ENCODE measurements around the gene DNAJB13.
A peak's percentile ranks its signal among the peaks of the same experiment; 100 is the strongest.

Gene DNAJB13

DNA sequence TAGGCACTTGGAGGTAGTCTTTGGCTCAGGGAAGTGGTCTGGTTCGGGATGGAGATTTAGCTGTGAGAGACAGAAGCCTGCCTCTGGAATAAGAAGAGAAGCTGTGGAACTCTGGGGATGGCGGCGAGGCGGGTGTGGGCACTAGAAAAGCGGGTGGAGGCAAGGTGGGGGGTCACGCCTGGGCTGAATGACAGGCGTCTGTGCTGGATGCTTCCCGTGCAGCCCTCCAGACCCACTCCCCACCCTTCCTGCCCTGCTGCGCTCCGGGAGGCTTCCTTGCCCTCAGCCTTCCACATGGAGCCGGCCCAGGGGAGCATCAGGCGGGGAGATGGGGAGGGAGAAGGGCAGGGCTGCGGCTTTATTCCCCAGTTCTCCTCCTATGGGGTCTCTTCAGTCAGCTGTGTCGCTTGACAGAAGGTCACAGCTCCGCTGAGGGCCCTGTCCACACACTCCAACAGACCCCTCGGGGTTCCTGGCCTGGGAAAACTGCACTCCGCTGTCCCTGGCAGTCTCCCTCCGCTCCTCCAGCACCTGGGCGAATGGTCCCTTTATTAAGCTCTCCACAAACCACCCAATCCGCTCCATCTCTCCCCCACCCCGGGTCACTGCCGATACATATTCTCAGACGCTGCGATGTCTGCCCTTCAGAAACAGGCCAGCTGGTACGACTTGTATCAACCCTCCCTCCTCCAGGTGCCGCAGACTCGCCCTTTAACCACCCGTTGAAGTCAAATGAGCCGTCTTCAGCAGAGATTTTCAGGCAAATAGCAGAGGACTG, 6.2 kb downstream of the DNAJB13 start:
- no peak for DNase-seq

DNA sequence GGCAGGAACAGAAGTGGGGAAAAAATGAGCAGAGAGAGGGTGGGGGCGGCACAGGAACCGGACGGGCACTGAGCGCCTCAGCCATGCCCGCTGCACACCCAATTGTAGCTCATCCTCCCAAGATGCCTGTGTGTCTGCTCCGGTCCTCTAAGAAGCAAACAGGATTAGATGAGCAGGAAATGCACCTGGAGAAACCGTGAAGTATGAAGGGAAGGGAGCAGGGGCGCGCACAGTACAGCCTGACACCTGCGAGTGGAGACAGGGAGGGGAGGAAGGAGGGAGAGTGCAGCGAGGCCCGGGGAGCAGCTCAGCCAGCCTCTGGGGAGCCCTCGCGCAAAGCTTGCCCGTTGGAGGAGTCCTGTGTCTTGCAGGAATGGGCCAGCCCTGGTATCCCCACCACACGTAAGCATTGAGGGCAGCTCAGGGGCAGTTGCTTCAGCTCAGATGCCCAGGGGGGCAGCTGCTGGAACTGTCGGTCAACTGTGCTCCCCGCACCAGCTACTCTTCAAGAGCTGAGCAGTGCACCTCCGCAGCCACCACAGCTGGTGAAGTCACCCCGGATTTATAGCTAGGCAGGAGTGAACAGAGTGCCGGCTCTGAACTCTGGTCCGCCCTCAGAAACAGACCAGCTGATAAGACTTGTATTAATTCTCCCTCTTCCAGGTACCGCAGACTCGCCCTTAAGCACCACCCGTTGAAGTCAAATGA, 7.0 kb downstream of the DNAJB13 start:
- DNase-seq: no peak

DNA sequence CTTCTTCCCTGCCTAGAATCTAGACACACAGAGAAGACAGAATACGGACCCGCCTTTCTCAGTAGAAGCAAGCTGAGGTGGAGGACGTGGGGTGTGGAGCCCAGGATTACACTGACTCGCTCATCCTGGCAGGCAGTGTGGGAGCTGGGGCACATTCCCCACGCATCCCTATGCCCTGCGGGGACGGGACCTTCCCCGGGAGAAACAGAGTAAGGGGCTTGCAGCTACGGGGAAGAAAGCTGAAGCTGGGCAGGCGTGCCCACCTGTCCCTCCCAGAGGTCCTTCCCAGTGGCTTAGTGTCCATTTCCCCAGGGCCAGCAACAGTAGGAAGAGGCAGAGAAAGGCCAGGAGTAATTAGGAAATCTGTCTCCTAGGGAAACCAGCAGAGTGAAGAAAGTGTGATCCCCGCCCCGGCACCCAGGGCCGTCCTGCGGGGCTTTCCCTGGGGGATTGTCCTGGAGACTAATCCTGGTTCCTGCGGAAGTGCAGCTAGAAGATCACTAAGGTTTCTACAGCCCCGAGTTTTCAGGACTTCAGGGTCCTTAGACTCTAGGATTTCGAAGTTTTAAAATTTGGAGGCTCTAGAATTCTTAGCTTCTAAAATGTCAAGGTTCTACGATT, 7.8 kb downstream of the DNAJB13 start:
- no peak for DNase-seq

DNA sequence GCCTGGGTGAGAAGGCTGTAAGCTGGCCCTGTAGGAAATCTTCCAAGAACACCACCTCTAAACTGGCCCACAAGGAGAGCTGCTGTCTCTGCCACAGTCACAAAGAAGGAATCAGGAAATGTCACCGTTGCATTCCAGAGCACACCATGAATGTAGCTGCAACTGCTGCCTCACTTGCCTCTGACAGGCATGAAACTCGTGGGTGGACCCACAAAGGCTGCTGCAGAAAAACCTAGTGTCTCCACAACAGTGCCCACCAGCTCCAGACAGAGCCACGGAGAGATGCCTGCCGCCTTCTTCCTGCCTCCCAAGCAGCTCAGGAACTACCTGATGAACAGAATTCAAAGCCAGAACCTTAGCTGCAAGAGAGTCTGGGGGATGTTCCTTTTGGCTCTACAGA, 10.5 kb downstream of the DNAJB13 start:
- peak; percentile 63 for DNase-seq

DNA sequence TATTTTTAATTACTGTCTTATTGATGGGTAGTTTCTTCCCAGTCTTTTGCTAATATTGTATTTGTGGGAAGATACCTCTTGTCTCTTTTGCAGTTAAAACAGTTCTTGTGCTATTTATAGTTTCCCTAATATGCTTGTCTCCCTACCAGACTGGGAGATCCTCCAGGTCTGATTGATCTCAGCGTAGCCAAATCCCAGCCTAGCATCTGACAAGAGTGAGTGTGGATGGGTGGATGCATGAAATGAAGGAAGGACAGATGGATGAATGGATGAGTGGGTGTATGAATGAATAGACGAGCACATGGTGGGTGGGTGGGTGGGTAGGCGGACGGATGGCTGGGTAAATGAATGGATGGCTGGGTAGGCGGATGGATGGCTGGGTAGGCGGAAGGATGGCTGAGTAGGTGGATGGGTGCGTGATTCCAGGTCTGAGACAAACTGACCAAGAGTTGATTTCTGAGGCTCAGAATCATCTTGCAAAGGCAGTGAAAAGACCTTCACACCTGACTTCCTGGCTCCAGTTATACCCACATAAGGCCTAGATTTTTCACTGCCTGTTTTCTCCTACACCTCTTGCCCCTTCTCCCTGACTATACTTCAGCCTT, 11.4 kb downstream of the DNAJB13 start:
- DNase-seq: no peak

DNA sequence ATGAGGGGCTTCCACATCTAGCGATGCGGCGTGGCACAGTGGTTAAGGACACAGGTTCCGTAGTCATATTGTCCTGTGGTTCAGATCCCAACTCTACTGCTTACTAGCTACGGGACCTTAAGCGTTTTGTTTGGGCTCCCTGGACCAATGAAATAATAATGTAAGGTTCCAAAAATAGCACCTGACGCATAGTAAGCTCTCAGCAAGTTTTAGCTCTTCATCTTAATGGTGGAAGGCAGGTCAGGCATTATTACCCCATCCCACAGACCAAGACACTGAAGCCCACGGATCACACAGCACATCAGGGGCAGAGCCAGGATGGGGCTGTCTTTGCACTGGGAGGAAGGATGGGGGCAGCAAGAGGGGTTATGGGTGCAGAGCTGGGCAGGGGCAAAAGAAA, 13.0 kb downstream of the DNAJB13 start:
- DNase-seq: no peak

DNA sequence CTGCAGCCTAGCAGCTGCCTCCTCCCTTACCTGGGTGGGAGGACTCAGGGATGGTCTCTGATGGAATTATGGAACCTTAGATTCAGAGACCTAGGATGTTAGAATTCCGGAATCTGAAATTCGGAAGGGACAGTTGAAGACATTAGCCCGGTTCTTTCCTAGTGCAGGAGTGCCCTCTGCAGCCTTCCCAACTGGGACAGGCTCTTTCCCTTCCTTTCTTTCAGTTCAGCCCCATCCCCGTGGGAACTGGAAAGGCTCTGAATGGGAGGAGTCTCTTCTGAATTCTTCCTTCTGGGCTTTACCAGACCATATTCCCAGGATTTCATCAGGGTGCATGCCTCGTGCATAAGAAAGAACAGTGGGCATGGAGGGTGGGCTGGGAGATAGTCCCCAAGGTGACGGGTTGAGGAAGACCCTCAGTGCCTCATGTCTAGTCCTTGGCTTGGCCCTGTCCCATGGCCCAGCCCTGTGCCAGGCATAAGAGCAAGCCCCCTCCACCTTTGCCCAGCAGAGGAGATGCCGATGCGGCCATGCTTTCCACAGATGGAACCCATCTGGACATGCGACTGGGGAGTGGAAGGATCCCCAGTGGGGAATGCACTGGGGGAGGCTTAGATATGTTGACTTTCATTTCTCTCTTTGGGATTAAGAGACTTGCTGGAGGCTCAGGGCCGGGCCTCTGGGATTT, 14.4 kb downstream of the DNAJB13 start:
- peak; percentile 26 for DNase-seq

DNA sequence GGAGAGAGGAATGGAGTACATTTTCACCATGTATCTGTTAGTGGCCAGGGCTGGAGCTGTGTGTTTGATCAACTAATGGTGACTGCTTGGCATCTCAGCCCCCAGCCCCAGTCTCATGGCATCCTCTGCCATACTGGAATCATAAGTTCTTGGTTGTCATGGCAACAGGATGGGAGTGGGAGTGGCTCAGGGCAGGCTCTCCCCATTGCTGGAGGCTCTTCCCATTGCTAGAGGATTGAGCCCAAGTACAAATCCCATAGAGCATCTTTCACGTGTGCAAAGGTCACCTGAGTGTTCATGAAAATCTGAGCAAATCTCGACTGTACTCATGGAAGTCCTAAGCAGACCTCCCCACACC, 14.9 kb downstream of the DNAJB13 start:
- no peak for DNase-seq

DNA sequence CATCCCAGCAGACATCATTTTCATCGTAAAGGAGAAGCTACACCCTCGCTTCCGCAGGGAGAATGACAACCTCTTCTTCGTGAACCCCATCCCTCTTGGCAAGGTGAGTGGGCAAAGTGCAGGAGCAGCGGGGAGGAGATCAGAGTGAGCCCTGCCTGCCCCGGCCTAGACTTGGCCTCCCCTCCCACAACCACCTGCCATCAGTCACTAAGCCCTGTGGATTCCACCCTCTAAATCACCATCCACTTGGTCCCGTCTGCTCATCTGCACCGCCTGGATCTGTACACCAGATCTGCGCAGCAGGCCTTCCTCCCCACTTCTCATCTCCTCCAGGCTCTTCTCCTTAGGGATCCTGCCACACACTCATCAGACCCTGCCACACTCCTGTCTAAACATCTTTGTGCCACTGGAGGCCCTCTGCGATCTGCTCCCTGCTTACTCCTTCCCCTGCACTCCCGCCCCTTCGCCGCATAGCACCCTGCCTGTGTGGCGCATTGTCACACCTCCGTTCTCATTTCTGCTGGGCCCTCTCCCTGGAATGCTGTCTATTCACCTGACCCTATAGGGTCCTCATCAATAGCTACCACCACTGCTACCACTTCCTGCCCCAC, 17.6 kb downstream of the DNAJB13 start:
- no peak for DNase-seq

DNA sequence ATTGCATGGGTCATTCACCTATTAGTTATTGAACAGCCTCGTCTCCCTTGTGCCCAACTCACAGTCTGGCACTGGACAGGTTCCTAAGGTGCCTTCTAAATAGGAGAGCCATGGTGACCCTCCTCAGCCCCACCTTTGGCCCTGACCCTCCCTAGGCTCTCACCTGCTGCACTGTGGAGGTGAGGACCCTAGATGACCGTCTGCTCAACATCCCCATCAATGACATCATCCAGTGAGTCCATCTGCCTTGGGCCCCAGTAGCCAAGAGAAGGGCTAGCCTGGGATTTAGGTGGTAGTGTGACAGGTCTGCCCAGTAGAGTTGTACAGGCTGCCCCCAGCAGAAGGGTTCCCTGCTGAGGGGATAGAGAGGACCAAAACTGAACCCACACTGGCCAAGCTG, 18.3 kb downstream of the DNAJB13 start:
- no peak for DNase-seq

DNA sequence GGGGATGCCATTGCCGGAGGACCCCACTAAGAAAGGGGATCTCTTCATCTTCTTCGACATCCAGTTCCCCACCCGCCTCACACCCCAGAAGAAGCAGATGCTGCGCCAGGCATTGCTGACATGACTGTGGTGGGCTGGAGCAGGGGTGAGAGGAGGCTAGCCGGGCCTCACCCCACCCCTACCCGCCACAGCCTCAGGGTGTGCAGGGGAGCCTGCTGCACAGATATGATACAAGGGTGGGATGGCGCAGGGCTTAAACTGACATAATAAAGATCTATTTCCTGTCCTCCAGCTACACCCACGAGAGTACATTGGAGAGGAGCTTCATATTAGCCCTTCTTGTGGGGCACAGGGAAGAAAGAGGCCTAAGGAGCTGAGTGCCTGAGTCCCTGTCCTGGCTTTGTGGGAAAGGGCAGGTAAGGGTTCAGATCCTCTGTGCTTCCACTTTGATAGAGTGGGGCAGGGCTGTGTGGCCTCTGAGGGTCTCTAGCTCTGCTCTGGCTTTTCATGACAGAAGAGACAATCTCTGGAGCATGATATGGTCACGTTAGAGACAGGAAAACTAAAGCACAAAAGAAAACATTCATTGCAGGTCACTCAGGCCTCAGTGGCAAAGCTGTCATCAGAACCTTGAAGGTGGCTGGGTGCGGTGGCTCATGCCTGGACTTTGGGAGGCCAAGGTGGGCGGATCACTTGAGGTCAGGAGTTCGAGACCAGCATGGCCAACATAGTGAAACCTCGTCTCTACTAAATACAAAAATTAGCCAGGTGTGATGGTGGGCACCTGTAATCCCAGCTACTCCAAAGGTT, 19.4 kb downstream of the DNAJB13 start:
- no peak for DNase-seq

DNA sequence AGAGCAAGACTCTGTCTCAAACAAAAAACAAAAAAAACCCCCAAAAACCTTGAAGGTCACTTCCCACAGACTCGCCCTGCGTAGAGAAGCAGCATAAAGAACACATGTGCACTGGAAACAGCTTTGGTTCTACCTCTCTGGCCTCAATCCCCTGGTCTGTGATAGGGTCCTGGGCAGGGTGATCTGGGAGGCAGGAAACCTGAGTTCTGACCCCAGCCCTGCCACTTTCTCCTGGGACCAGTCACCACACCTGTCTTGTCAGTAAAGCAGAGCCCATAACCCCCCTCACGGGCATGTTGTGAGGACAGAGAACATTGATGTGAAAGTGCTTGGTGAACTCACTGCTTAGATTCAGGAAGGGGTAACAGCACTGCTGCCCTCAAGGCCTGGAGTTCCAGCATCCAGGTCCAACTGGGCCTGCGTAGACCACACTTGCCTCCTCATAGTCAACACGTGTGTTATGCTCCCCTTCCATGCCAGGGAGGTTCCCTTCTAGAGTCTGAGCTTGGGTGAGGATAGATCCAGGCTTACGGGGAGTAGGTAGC, 20.4 kb downstream of the DNAJB13 start:
- no peak for DNase-seq

DNA sequence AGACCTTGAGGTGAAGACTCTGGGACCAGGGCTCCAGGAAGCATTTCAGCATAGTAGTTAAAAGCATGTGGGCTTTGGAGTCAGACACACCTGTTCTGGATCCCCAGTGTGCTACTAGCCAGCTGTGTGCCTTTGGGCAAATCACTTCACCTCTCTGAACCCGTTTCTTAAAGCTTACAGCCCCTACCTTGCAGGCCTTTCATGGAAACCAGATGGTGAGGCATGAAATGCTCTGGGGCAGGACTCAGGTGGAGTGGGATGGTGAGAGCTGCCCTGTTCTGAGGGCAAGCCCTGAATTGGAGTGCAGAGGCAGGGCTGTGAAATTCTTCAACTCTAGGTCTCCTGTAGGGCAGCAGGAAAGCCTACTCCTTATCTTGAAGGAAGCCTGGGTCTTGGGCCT, 21.4 kb downstream of the DNAJB13 start:
- no peak for DNase-seq

DNA sequence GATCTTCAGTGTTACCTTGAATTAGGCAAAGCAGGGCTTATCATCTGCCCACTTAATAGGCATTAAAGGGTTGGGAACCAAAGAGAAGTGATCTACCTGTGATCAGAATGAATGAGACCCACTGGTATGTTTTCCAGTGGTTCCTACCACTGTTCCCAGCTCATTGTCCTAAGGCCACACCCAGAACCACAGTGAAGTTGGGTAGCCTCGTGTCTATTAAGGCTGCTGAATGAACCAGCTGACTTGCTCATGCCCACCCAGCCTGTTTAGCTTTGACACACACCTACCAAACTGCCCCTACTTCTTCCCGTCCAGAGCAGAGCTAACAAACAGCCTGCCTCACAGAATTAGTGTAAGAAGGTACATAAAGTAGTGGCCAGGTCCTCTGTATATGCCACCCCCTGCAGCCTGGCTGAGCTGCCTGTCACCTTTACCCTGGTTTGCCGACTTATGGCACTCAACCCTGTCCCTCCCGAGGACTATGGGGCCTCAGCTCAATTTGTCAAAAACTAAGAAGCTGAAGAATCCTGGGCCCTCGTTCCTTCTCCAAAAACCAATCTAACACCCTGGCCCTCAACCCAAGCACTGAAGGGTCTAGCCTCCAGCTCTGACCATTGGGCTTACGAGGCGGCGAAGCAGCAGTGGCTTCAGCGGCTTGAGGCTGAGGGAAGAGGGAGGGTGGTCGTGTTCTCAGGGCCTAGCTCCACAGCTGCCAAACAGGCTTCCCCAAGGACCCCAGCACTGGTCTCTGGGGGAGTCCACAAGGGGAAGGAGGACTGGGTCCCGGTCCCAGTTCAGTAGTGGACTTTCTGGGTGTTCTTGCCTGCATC, 22.0 kb downstream of the DNAJB13 start:
- no peak for DNase-seq

DNA sequence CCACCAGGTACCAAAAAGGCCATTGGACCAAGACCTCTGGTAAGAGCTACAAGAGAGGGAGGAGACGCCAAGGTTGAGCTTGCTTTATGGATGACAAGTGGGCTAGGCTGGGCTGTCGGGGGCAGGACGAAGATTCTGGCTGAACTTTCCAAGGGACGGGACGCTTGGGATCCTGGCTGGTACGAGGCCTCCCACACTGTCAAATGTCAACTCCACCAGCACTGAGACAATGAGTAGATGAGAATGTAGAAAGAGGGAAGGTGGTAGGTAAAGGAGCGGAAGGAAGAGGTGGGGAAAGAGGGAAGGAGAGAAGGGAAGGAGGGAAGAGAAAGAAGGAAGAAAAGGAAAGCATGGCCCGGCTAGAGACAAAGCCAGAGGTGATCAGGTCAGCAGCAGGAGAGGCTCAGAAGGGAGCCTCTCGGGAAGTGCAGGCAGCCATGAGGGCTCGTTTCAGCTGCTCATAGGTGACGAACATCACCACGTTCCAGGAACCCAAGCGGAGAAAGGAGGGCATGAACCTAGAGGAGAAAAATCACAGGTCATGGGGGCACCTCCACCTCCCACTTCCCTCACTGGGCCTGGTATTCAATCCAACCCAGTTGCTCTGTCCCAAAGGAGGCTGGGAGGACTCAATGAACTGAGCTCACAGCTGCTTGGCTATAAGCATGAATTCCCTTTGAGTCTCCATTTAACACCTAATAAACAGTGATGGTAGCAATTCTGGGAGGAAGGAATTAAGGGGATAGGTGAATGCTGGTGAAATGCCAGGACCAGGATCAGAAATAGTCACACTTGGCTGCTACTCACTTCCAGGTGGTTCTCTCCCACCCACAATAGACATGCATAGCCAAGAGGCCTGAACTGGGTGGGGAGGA, 24.0 kb downstream of the DNAJB13 start:
- DNase-seq: no peak

DNA sequence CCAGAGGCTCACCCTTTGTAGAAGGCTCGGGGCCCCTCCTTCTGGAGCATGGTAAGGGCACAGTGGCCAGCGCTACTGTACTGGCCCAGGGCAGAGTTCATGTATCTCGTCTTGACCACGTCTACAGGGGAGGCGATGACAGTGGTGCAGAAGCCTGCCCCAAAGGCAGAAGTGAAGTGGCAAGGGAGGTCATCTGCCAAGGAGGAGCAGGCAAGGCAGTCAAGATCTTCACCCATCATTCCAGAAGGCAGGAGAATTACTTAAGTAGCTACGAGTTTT, 24.6 kb downstream of the DNAJB13 start:
- no peak for DNase-seq

DNA sequence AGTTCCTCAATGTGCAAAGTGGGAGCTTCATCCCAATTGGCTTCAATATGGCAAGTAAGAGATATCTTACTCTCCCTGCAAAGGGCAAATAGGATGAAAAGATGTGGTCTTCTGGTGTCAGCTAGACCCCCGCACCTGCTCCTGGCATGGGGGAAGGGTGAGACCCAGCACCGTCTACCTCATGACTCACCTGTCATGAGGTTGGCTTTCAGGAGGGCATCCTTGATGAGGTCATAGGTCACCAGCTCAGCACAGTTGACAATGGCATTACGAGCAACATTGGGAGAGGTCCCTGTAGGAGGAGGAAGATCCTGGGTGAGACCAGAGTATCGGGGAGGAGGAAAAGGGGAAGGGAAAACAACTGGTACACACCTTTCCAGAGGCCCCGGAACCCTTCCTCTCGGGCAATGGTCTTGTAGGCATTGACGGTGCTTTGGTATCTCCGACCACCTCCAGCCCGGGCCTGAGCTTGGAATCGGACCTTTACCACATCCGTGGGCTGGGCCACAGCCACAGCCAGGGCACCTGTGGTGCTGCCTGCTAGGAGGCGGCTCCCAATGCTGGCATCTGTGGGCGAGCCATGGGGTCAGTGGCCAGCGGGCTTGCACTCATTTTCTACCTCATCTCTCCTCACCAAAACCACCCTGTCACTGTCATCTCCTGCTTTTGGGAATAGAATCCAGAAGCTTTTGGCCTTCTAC, 25.8 kb downstream of the DNAJB13 start:
- no peak for DNase-seq

DNA sequence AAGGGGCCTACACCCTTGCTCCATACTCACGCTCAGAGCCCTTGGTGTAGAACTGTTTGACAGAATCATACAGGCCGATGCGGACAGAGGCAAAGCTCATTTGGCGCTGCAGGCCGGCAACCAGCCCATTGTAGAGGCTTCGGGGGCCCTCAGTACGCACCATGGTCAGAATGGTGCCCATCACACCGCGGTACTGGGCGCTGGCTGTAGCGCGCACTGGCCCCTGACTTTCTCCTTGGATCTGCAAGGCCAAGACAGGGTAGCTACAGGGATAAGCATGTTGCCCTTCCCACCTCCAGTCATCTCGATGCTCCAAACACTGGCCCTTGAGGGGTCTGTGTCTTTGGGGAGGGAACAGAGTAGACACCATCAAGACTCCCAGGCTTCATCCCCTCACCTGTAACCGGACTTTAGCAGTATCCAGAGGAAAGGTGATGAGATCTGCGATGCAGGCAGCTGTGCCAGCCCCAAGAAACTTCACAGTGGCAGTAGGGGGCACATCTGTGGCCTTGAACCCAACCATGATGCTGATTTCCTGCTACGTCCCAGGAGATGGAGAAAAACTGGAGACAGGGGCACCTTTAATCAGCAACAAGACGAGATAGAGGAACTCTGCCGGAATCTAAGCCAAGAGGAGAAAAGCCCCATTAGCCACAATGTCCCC, 27.2 kb downstream of the DNAJB13 start:
- DNase-seq: no peak

All from fibroblast of skin of right biceps (primary cell).